Nephron progenitor cell (in vitro differentiated cells): ENCODE measurements around the gene HEATR5A.

ENCODE experiments used
- DNase-seq: peaks from one replicate; pipeline ENCODE4 v3.0.0; 2021
- H3K27ac Mint-ChIP-seq: 2 replicates; pipeline ENCODE4 v1.8.0; 2021; ENCODE audit warnings: mild to moderate bottlenecking, moderate library complexity, mixed read lengths
- H3K27me3 Mint-ChIP-seq: 2 replicates; pipeline ENCODE4 v1.8.0; 2021; ENCODE audit warnings: mild to moderate bottlenecking, low read depth, mixed read lengths; ENCODE audit not compliant: poor library complexity
- H3K36me3 Mint-ChIP-seq: 2 replicates; pipeline ENCODE4 v1.8.0; 2021; ENCODE audit warnings: low read depth, mixed read lengths
- H3K4me1 Mint-ChIP-seq: 2 replicates; pipeline ENCODE4 v1.8.0; 2021; ENCODE audit warnings: mixed read lengths
- H3K4me3 Mint-ChIP-seq: 2 replicates; pipeline ENCODE4 v1.8.0; 2021; ENCODE audit warnings: mild to moderate bottlenecking, moderate library complexity, mixed read lengths
- H3K9me3 Mint-ChIP-seq: 2 replicates; pipeline ENCODE4 v1.8.0; 2021; ENCODE audit warnings: mild to moderate bottlenecking, moderate library complexity, mixed read lengths
- TF ChIP-seq, protein P1 (sequence below): fragments of 200-600 bp; sonication (generic); IDR thresholded peaks from 2 replicates; pipeline ENCODE4 v1.5.0; 2021; ENCODE audit warnings: antibody characterized with exemption

Gene HEATR5A

DNA sequence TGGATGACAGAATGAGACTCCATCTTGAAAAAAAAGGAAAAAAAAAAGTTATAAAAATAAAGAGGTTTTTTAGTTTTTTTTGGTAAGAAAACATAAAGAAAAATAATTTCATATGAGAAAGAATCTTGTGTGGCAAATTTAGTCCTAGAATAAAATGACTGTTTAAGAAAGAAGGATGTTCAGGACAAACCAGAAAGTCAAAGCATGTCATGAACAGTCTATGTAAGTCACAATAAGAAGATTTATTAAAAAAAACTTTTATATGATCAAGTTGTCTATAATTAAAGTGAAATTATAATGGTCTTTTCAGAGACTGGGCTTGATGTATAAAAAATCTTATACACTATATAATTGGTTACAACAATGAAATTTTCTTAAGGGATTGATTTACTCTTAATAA lies 144.6 kb downstream of the HEATR5A start:
- Mint-ChIP-seq H3K36me3 (no peaks in the 10 kb centered on the region), H3K4me3 (no peak overlapping the region), H3K27ac (no peak overlapping the region), H3K9me3 (peaks cover 77% of the 10 kb centered on the region), H3K4me1 (peaks cover 4% of the 10 kb centered on the region), H3K27me3 (no peaks in the 10 kb centered on the region)
- no peak for DNase-seq
- TF ChIP-seq, protein P1, sequence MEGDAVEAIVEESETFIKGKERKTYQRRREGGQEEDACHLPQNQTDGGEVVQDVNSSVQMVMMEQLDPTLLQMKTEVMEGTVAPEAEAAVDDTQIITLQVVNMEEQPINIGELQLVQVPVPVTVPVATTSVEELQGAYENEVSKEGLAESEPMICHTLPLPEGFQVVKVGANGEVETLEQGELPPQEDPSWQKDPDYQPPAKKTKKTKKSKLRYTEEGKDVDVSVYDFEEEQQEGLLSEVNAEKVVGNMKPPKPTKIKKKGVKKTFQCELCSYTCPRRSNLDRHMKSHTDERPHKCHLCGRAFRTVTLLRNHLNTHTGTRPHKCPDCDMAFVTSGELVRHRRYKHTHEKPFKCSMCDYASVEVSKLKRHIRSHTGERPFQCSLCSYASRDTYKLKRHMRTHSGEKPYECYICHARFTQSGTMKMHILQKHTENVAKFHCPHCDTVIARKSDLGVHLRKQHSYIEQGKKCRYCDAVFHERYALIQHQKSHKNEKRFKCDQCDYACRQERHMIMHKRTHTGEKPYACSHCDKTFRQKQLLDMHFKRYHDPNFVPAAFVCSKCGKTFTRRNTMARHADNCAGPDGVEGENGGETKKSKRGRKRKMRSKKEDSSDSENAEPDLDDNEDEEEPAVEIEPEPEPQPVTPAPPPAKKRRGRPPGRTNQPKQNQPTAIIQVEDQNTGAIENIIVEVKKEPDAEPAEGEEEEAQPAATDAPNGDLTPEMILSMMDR, result no peak

DNA sequence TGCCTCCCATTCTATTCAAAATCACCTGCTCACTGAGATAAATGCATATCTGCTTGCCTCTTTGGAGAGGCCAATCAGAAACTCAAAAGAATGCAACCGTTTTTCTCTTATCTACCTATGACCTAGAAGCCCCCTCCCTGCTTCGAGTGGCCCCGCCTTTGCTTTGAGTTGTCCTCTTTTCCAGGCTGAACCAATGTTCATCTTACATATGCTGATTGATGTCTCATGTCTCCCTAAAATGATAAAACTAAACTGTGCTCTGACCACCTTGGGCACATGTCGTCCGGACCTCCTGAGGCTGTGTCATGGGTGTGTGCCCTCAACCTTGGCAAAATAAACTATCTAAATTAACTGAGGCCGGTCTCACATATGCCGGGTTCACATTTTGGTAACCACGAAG lies 148.7 kb downstream of the HEATR5A start:
- TF ChIP-seq, protein P1, result no peak
- Mint-ChIP-seq H3K36me3 (no peaks in the 10 kb centered on the region), H3K4me1 (peaks cover 4% of the 10 kb centered on the region), H3K27ac (no peak overlapping the region), H3K9me3 (peaks cover 62% of the 10 kb centered on the region), H3K4me3 (no peak overlapping the region), H3K27me3 (peaks cover 2% of the 10 kb centered on the region)
- no peak for DNase-seq

DNA sequence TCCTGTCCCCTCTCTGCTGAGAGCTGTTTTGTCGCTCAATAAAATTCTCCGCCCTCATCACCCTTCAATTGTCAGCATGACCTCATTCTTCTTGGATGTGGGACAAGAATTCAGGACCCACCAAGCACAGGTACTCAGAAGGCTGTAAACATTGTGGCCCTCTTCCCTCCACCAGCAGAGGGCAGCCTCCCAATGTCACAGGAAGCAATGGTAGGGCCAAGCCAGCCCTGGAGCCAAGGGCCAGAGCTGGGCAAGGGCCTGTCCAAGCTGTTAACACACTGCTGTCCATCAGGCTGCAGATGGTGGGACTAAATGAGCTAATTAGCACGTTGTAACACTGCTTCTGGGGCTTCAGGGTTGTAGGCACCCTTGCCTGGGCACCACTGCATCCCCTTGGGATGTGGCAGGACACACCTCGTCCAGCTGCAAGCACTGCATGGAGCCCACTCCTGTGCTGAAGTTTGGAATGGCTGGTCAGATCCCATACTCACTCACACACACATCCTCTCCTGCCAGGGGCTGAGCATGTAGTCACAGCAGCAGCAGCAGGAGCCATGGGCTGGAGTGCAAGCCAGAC lies 150.1 kb downstream of the HEATR5A start:
- Mint-ChIP-seq H3K4me3 (no peak overlapping the region), H3K27me3 (peaks cover 5% of the 10 kb centered on the region)
- DNase-seq, result no peak

DNA sequence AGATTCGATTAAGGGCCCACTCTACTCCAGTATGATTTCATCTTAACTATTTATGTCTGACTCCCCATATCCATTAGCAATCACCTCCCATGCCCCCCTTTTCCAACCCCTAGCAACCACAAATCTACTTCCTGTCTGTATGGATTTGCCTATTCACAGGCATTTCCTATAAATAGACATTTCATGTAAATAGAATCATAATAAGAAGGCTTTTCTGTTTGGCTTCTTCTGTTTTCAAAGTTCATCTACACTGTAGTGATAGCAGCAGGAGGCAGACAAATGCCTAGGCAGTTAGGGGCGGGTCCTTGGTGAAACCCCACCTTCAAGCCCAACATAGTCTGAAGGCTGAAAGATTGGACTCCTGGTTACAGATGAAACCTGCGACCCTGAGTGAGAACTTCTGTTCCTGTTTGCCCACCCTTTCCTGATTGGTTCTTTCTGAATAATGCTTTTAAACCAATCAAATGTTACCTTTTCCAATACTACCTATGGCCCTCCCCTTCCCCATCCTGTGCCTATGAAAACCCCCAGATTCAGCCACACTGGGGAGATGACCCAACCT lies 150.6 kb downstream of the HEATR5A start:
- TF ChIP-seq, protein P1, result no peak
- no peak for DNase-seq
- Mint-ChIP-seq H3K4me3 (no peak overlapping the region), H3K27me3 (peaks cover 5% of the 10 kb centered on the region), H3K9me3 (peaks cover 44% of the 10 kb centered on the region), H3K27ac (no peak overlapping the region), H3K36me3 (no peaks in the 10 kb centered on the region), H3K4me1 (peaks cover 4% of the 10 kb centered on the region)

More for the DNA sequence above, 150.1 kb downstream of the HEATR5A start:
- TF ChIP-seq, protein P1, result no peak
- peaks cover 49% of the 10 kb centered on the region for H3K9me3 Mint-ChIP-seq
- H3K36me3 Mint-ChIP-seq, result no peaks in the 10 kb centered on the region
- peaks cover 4% of the 10 kb centered on the region for H3K4me1 Mint-ChIP-seq
- no peak overlapping the region for H3K27ac Mint-ChIP-seq

DNA sequence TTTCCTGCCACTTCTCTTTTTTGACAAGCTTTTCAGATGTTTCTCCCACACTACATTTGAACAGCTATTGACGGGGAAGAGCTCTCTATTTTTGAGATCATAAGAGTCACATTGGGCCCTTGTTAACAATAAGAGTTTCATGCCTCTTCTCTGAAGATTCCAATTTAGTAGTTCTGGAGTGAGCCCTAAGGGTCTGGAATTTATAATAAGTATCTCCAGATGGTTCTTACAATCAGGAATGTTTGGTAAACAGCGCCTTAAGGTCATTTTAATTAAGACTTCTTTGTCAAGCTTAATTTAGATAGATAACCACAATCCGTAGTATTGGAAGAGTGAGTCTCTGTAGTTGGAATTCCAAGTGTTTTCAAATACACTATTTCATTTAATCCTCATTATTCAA lies 152.1 kb downstream of the HEATR5A start:
- Mint-ChIP-seq H3K4me3 (no peak overlapping the region), H3K27me3 (peaks cover 5% of the 10 kb centered on the region), H3K36me3 (no peaks in the 10 kb centered on the region), H3K4me1 (peaks cover 4% of the 10 kb centered on the region), H3K9me3 (peaks cover 35% of the 10 kb centered on the region), H3K27ac (no peak overlapping the region)
- no peak for DNase-seq
- TF ChIP-seq, protein P1, result no peak
